Esophagus squamous epithelium (tissue), 5 donors: ENCODE results near the gene SEMA6D. TPM values are rescaled to one million over a fixed set of nuclear protein-coding genes. Genes with fewer than 3 reads are reported as not detected.

Source experiments
- DNase-seq: peaks from one replicate; lab custom pipeline; 2025; lab: John Stamatoyannopoulos, UW
- H3K27ac ChIP-seq, 4 donors: fragments of 200-600 bp; sonication (generic); one replicate each; pipeline ENCODE4 v1.5.1; 2016 to 2019; ENCODE audit warnings: mild to moderate bottlenecking in 1 of 4
- H3K27me3 ChIP-seq, 4 donors: fragments of 200-600 bp; sonication (generic); 1 replicate in 3 of 4; 2 replicates in 1 of 4; pipeline versions ENCODE4 v1.5.1 to v1.6.0; 2017 to 2021; ENCODE audit warnings: antibody characterized with exemption in 1 of 4
- H3K36me3 ChIP-seq, 3 donors: fragments of 200-600 bp; sonication (generic); one replicate each; pipeline ENCODE4 v1.5.1; 2016 to 2019
- H3K4me1 ChIP-seq, 3 donors: fragments of 200-600 bp; sonication (generic); one replicate each; pipeline ENCODE4 v1.5.1; 2017 to 2019
- H3K4me3 ChIP-seq, 4 donors: fragments of 200-600 bp; sonication (generic); 1 replicate in 3 of 4; 2 replicates in 1 of 4; pipeline ENCODE4 v1.5.1; 2016 to 2019; ENCODE audit warnings: mild to moderate bottlenecking in 2 of 4, moderate library complexity in 1 of 4
- H3K9me3 ChIP-seq, 3 donors: fragments of 200-600 bp; sonication (generic); one replicate each; pipeline ENCODE4 v1.5.1; 2016 to 2019
- CTCF ChIP-seq, 6 experiments: fragments of 450-650 bp in 4 of 6; fragments of 200-600 bp in 2 of 6; sonication (generic) in 2 of 6; IDR thresholded peaks; one replicate each; pipeline ENCODE4 v1.5.1; 2016 to 2019; ENCODE audit warnings: antibody characterized with exemption in 6 of 6, mild to moderate bottlenecking in 4 of 6, moderate library complexity in 4 of 6
- POLR2A ChIP-seq, 4 donors: fragments of 450-650 bp; IDR thresholded peaks; one replicate each; pipeline ENCODE4 v1.6.1; 2017; ENCODE audit warnings: antibody characterized with exemption in 4 of 4, mild to moderate bottlenecking in 4 of 4, moderate library complexity in 3 of 4
- WGBS, 2 donors: methylation state at CpG; one replicate each; pipeline ENCODE4 v1.1.5; 2018; 5-methylcytosine and 5-hydroxymethylcytosine counted together
- intact Hi-C: fragments of 100-400 bp; cut with DNase I; formaldehyde crosslinking; loops from one replicate; pipeline ENCODE4 v1.15.0; 2022
- total RNA-seq, 4 donors: library from RNA; depleted of rRNA; stranded (reverse); fragments of >200 nt; gene quantifications; one replicate each; pipeline ENCODE4 v1.1.0, GENCODE V29; 2016
- donor health status: DM: yes; HTN: yes; CAD: no.

The SEMA6D gene
- total RNA-seq, 4 donors from 2014 or later, result 0.40 to 4.0 (median 1.1) TPM

DNA sequence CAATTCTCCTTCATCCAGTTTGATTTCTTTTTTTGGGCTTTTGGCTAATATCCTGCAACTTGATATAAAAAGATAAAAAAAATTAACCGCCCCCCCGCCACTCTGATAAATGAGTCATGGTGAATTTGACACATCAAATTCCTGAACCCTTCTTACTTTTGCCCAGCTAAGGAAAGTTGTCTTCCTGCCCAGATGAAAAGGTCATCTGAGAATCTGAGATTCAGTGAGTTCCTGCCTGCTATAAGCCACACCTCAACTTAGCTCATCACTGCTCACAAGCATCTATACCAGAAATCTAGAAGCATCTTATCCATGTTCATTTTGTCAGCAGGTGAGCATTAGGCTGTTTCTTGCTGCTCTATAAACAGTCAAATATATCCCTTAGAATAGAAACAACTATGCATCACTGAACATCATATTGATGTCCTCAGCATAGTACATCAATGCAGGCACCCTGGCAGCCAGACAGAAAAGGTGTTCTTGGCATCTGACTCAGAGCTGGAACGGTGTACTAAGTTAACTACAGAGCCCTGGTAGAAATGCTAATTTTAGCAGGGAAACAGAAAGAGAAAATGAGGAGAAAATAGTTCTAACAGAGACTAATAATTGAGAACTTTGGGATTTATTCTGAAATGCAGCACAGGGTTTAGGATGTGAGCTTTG is 77.1 kb downstream of the SEMA6D start:
- no peak for DNase-seq
- TF ChIP-seq POLR2A (IDR thresholded peaks at IDR 0.05), result no peak
- no peak for TF ChIP-seq CTCF (IDR thresholded peaks at IDR 0.05)
- intact Hi-C loops, result no loop called here
- no peaks in the 10 kb centered on the region for H3K9me3 ChIP-seq
- H3K36me3 ChIP-seq, result no peaks in the 10 kb centered on the region
- H3K27ac ChIP-seq, result no peak overlapping the region
- H3K4me3 ChIP-seq, result no peak overlapping the region
- WGBS, 2 donors, result 31 to 33% methylated on average over 3 of the region's 3 CpGs
- no peaks in the 10 kb centered on the region for H3K27me3 ChIP-seq
- H3K4me1 ChIP-seq, result peaks cover 0 to 13% (median 0%) of the 10 kb centered on the region in 3 donors

DNA sequence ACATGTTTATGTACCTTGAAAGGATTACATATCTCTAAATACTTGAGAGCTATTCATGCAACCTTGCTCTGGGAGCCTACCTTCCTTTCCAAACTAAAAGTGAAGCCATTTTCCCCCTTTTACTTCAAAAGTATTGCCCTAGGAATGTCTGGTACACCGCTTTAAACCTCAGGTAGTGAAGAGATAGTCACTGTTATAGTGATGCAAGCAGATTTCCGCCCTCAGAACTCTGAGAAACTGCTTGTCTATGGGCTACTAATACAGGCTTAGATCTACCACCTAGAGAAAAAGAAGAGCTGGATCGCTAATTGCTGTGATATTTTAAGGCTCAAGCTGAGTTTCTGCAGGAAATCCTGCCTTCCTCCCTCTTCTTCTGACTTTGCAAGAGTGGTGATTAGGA is 78.6 kb downstream of the SEMA6D start:
- H3K27ac ChIP-seq, result no peak overlapping the region
- no peak overlapping the region for H3K4me3 ChIP-seq
- 49 to 90% methylated on average over 3 of the region's 3 CpGs for WGBS, 2 donors
- H3K4me1 ChIP-seq, result peaks cover 0 to 14% (median 0%) of the 10 kb centered on the region in 3 donors
- H3K27me3 ChIP-seq, result no peaks in the 10 kb centered on the region
- H3K9me3 ChIP-seq, result no peaks in the 10 kb centered on the region
- no peak for TF ChIP-seq CTCF (IDR thresholded peaks at IDR 0.05)
- no peak for TF ChIP-seq POLR2A (IDR thresholded peaks at IDR 0.05)
- DNase-seq, result no peak
- H3K36me3 ChIP-seq, result no peaks in the 10 kb centered on the region
- intact Hi-C loops, result no loop called here

DNA sequence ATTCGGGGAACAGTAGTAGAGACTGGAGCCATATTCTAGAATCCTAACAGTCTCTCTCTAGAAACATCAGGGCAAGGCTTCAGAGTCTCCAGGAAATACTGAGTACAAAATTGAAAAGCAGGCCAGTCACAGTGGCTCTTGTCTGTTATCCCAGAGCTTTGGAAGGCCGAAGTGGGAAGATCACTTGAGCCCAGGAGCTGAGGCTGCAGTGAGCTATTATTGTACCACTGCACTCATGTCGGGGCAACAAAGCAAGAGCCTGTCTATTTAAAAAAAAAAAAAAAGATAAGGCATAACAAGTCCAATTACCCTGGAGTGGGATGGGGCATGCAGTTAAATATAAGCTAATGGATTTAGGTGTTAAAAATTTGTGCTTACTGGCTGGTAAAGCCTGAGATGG is 79.0 kb downstream of the SEMA6D start:
- 59 to 69% methylated on average over 3 of the region's 3 CpGs for WGBS, 2 donors
- no peak for DNase-seq
- H3K27ac ChIP-seq, result no peak overlapping the region
- no peaks in the 10 kb centered on the region for H3K27me3 ChIP-seq
- H3K36me3 ChIP-seq, result no peaks in the 10 kb centered on the region
- H3K9me3 ChIP-seq, result no peaks in the 10 kb centered on the region
- TF ChIP-seq CTCF (IDR thresholded peaks at IDR 0.05) (no peak), POLR2A (IDR thresholded peaks at IDR 0.05) (no peak)
- H3K4me1 ChIP-seq, result peaks cover 0 to 19% (median 0%) of the 10 kb centered on the region in 3 donors
- no peak overlapping the region for H3K4me3 ChIP-seq
- intact Hi-C loops, result no loop called here

GRCh38 chr15:47796830-47797229 is 79.5 kb downstream of the SEMA6D start:
- TF ChIP-seq POLR2A (IDR thresholded peaks at IDR 0.05) (no peak), CTCF (IDR thresholded peaks at IDR 0.05) (no peak)
- intact Hi-C loops, result no loop called here

GRCh38 chr15:47801522-47801921 is 84.2 kb downstream of the SEMA6D start:
- DNase-seq, result no peak
- Histone ChIP-seq H3K4me1 (peaks cover 0 to 18% (median 4%) of the 10 kb centered on the region in 3 donors), H3K4me3 (no peak overlapping the region), H3K9me3 (no peaks in the 10 kb centered on the region), H3K27me3 (no peaks in the 10 kb centered on the region), H3K36me3 (no peaks in the 10 kb centered on the region), H3K27ac (no peak overlapping the region)
- WGBS, 2 donors, result 55 to 70% methylated on average over 3 of the region's 3 CpGs
- TF ChIP-seq CTCF (IDR thresholded peaks at IDR 0.05) (no peak), POLR2A (IDR thresholded peaks at IDR 0.05) (no peak)
- intact Hi-C loops, result no loop called here

More at GRCh38 chr15:47796830-47797229, 79.5 kb downstream of the SEMA6D start:
- H3K9me3 ChIP-seq, result no peaks in the 10 kb centered on the region
- no peak for DNase-seq
- H3K4me1 ChIP-seq, result peaks cover 0 to 23% (median 1%) of the 10 kb centered on the region in 3 donors
- WGBS, 2 donors, result 81 to 88% methylated on average over 3 of the region's 3 CpGs
- H3K27me3 ChIP-seq, result no peaks in the 10 kb centered on the region
- no peak overlapping the region for H3K27ac ChIP-seq
- no peak overlapping the region for H3K4me3 ChIP-seq
- no peaks in the 10 kb centered on the region for H3K36me3 ChIP-seq
